Right lobe of liver (tissue), 6 donors: Measurements from ENCODE around the gene MAGI1. TPM values are rescaled to one million over a fixed set of nuclear protein-coding genes. Genes with fewer than 3 reads are reported as not detected.
"Not testable (repeated sequence)": the region's sequence is repeated elsewhere in the genome, so short reads cannot be mapped to it uniquely, and the experiment has no call there.

Experiments used
- ATAC-seq, 4 donors: fragments of 200-7000 bp; cut with Tn5 transposase; one replicate each; pipeline ENCODE4 v1.9.1; 2020; ENCODE audit warnings: mild to moderate bottlenecking in 4 of 4, moderate library complexity in 4 of 4
- DNase-seq, 3 donors: peaks; one replicate each; pipeline ENCODE4 v3.0.0-alpha.2; 2020
- H3K27ac ChIP-seq, 3 donors: fragments of 200-600 bp; one replicate each; pipeline ENCODE4 v1.8.0; 2022
- H3K27me3 ChIP-seq, 2 donors: fragments of 200-600 bp; one replicate each; pipeline ENCODE4 v1.8.0; 2022
- H3K36me3 ChIP-seq, 4 donors: fragments of 200-600 bp; sonication (generic) in 1 of 4; one replicate each; pipeline versions ENCODE4 v1.5.1 to v1.8.0; 2017 to 2022; ENCODE audit warnings: control low read depth in 1 of 4
- H3K4me1 ChIP-seq, 4 donors: fragments of 200-600 bp; sonication (generic) in 1 of 4; one replicate each; pipeline versions ENCODE4 v1.5.1 to v1.8.0; 2017 to 2022; ENCODE audit warnings: control low read depth in 1 of 4
- H3K4me3 ChIP-seq, 3 donors: fragments of 200-600 bp; one replicate each; pipeline ENCODE4 v1.8.0; 2022
- H3K9me3 ChIP-seq, 4 donors: fragments of 200-600 bp; sonication (generic) in 1 of 4; one replicate each; pipeline versions ENCODE4 v1.5.1 to v1.8.0; 2017 to 2022; ENCODE audit warnings: control low read depth in 1 of 4
- CTCF ChIP-seq, 4 donors: fragments of 200-600 bp in 3 of 4; fragments of 450-650 bp in 1 of 4; IDR thresholded peaks; one replicate each; pipeline versions ENCODE4 v1.5.1 to v1.8.0; 2016 to 2022; ENCODE audit warnings: antibody characterized with exemption in 4 of 4, mild to moderate bottlenecking in 2 of 4
- POLR2A ChIP-seq: fragments of 450-650 bp; IDR thresholded peaks from one replicate; pipeline ENCODE4 v1.6.1; 2017; ENCODE audit warnings: antibody characterized with exemption, mild to moderate bottlenecking
- WGBS: methylation state at CpG from one replicate; pipeline ENCODE4 v1.1.6; 2018; ENCODE audit warnings: low coverage, low lambda C conversion rate; ENCODE audit not compliant: insufficient coverage; ENCODE audit errors: missing lambda C conversion rate; 5-methylcytosine and 5-hydroxymethylcytosine counted together
- intact Hi-C, 2 donors: fragments of 100-400 bp; cut with DNase I; formaldehyde crosslinking; loops; one replicate each; pipeline versions ENCODE4 v1.11.2 to v1.14.1; 2022
- total RNA-seq, 6 experiments: library from RNA; depleted of rRNA in 2 of 6; stranded (reverse); fragments of >200 nt in 2 of 6; fragmentation: NEBNext Ultra II Directional in 3 of 6; extraction: Animal tissue kit (Norgen Biotek cat#: 25700) in 3 of 6; gene quantifications; one replicate each; pipeline versions ENCODE4 v1.1.0 to v1.2.4, GENCODE V29; 2016 to 2023
- donor health status: DM: no; HTN: yes; CAD: no.
- donor health status: DM: no; HTN: no; CAD: no.
- donor health status: DM: no; HTN: no; CAD: no.
- donor health status: DM: no; HTN: yes; CAD: no.
- donor health status: DM: no; HTN: yes; CAD: no.

MAGI1 gene
- total RNA-seq, 6 experiments from 2014 or later = 22.6 to 37.7 (median 26.9) TPM

GRCh38 chr3:65572175-65572777 lies 466.4 kb downstream of the MAGI1 start:
- intact Hi-C loops = no loop called here
- peaks cover 0 to 12% (median 5%) of the 10 kb centered on the region in 4 donors for H3K4me1 ChIP-seq
- no peak for TF ChIP-seq CTCF (IDR thresholded peaks at IDR 0.05)
- no peak for TF ChIP-seq POLR2A
- peak; percentile 57 to 85 (median 68) for ATAC-seq
- H3K36me3 ChIP-seq = no peaks in the 10 kb centered on the region
- no peak overlapping the region for H3K4me3 ChIP-seq
- DNase-seq = no peak
- peaks cover 0 to 6% (median 0%) of the 10 kb centered on the region in 4 donors for H3K9me3 ChIP-seq
- H3K27me3 ChIP-seq = no peaks in the 10 kb centered on the region
- WGBS = 43% methylated on average over 2 of the region's 2 CpGs
- no peak overlapping the region for H3K27ac ChIP-seq

DNA sequence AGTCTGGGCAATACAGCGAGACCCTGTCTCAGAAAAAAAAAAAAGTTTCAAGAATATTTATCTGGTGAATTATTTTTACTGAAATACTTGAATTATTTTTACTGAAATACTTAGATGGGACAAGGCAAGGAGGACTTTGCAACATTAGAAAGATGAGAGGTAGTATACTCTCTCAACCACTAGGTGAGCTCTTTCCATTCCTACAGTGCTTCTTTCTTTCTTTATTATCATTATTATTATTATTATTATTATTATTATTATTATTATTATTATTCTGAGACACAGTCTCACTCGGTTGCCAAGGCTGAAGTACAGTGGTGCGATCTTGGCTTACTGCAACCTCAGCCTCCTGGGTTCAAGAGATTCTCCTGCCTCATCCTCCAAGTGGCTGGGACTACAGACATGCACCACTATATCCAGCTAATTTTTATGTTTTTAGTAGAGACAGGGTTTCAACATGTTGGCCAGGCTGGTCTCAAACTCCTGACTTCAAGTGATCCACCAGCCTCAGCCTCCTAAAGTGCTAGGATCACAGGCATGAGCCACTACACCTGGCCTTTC lies 468.8 kb downstream of the MAGI1 start:
- H3K36me3 ChIP-seq = no peaks in the 10 kb centered on the region
- 93% methylated on average over 3 of the region's 3 CpGs for whole genome bisulfite sequencing
- ATAC-seq (no peak), DNase-seq (no peak)
- H3K9me3 ChIP-seq = peaks cover 0 to 6% (median 0%) of the 10 kb centered on the region in 4 donors
- H3K4me1 ChIP-seq = peaks cover 0 to 12% (median 5%) of the 10 kb centered on the region in 4 donors
- H3K27ac ChIP-seq = no peak overlapping the region
- TF ChIP-seq POLR2A = no peak
- TF ChIP-seq CTCF (IDR thresholded peaks at IDR 0.05) = peak in 2 of 4 donors; percentile 5 to 14
- no peaks in the 10 kb centered on the region for H3K27me3 ChIP-seq
- intact Hi-C loops = no loop called here
- no peak overlapping the region for H3K4me3 ChIP-seq

- DNase-seq (no peak), ATAC-seq (no peak)
- Histone ChIP-seq H3K27me3 (no peaks in the 10 kb centered on the region), H3K27ac (no peak overlapping the region), H3K36me3 (no peaks in the 10 kb centered on the region), H3K4me3 (no peak overlapping the region), H3K9me3 (peaks cover 0 to 6% (median 0%) of the 10 kb centered on the region in 4 donors), H3K4me1 (peaks cover 0 to 12% (median 5%) of the 10 kb centered on the region in 4 donors)
- intact Hi-C loops = no loop called here
- no peak for TF ChIP-seq CTCF (IDR thresholded peaks at IDR 0.05)
- TF ChIP-seq POLR2A = no peak
- 90% methylated on average over 1 of the region's 1 CpG for WGBS
These were observed 469.6 kb downstream of the MAGI1 start for GRCh38 chr3:65569129-65569528.

DNA sequence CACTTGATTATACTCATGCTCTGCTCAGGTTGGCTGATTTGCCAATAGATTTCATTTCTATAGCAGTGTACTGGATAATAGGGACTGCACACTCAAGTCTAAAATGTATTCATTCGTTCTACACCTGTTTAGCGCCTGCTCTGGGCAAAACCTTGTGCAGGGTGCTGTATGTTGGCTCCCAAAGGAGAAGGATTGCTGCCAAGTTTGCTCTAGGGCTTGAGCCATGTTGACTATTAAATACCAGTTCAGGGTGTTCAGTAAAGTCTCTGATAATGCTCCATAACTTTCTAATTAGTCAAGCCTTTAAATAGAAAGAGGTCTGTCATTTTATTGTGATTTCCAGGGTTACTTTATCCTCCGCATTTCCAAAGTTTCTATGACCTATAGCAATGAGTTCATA lies 470.2 kb downstream of the MAGI1 start:
- no peak for DNase-seq
- Histone ChIP-seq H3K27ac (no peak overlapping the region), H3K9me3 (peaks cover 0 to under 1% (median 0%) of the 10 kb centered on the region in 4 donors), H3K36me3 (no peaks in the 10 kb centered on the region), H3K4me3 (no peak overlapping the region), H3K4me1 (peaks cover 0 to 12% (median 5%) of the 10 kb centered on the region in 4 donors), H3K27me3 (no peaks in the 10 kb centered on the region)
- no peak for TF ChIP-seq CTCF (IDR thresholded peaks at IDR 0.05)
- TF ChIP-seq POLR2A = no peak
- peak in 1 of 4 donors; percentile 38 for ATAC-seq
- 92% methylated on average over 2 of the region's 3 CpGs for WGBS
- intact Hi-C loops = no loop called here

GRCh38 chr3:65565744-65566143 lies 473.0 kb downstream of the MAGI1 start:
- peaks cover 0 to 14% (median 5%) of the 10 kb centered on the region in 4 donors for H3K4me1 ChIP-seq
- H3K36me3 ChIP-seq, ATAC-seq, DNase-seq, H3K9me3 ChIP-seq, H3K27ac ChIP-seq, intact Hi-C loops, H3K4me3 ChIP-seq, H3K27me3 ChIP-seq: not testable (repeated sequence)
- 83% methylated on average over 11 of the region's 11 CpGs for WGBS
